ENCODE results near the gene RBM8A.

- TF ChIP-seq CTCF (IDR thresholded peaks at IDR 0.05 in 2 of 3, conservative IDR thresholded peaks at IDR 0.05 in 1 of 3; ENCODE audit: insufficient read depth in 2 of 3, low read depth in 1 of 3, low read length in 3 of 3): no peak; a peak in 1 of 6 replicates
- TF ChIP-seq ZBTB33 (CRISPR knock-in tag; IDR thresholded peaks at IDR 0.05): no peak
- no peak; the same call in 1 of the 2 replicates for TF ChIP-seq CREB1 (IDR thresholded peaks at IDR 0.05)
- TF ChIP-seq CREB1 (CRISPR knock-in tag; IDR thresholded peaks at IDR 0.05): no peak; the same call in 1 of the 2 replicates
- no peak for TF ChIP-seq HDAC6 (IDR thresholded peaks at IDR 0.05; ENCODE audit: low read depth, low read length)
- no peak for TF ChIP-seq ZNF766 (CRISPR knock-in tag; conservative IDR thresholded peaks at IDR 0.05)
- TF ChIP-seq TRIM28 (IDR thresholded peaks at IDR 0.05): no peak
- TF ChIP-seq MEIS2 (IDR thresholded peaks at IDR 0.05; ENCODE audit: partially characterized antibody): no peak
- TF ChIP-seq GTF2F1 (IDR thresholded peaks at IDR 0.05; ENCODE audit: low read depth, low read length): no peak
These were observed 8.9 kb downstream of the RBM8A start, which contains the start of gene PEX11B for GRCh38 chr1:145918144-145918991.

Measured in K562 (cell line).